ENCODE data around the gene FAR1.

Gene FAR1

DNA sequence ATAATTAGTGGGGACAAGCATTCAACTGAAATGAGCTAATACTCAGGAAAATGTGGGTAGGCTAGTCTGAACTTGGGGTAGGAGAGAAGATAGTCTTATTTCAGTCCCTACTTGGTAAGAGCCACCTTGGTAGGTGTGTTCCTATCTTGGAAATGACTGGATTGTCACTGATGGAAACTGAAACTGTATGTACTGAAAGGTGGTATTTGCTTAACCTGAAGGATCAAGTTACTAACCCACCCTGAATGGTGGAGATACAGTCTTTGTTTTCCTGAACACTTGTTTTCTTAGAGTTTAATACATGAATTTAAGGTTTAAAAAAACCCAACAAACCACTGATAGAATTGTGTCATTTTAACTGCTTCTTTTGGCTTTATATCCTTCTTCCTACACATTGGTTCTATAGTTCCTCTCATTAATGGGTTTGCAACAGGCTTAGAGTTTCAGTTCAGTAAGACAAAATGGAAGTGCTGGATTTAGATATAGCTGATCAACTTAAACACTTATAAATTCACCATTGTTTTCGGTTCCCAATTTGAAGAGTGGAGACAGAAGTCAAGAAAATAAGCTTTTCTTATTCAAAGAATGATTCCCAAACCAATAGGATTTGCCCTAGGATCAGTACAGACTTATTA is 4.2 kb downstream of the FAR1 start:
- DNase-seq = peak; percentile 46

DNA sequence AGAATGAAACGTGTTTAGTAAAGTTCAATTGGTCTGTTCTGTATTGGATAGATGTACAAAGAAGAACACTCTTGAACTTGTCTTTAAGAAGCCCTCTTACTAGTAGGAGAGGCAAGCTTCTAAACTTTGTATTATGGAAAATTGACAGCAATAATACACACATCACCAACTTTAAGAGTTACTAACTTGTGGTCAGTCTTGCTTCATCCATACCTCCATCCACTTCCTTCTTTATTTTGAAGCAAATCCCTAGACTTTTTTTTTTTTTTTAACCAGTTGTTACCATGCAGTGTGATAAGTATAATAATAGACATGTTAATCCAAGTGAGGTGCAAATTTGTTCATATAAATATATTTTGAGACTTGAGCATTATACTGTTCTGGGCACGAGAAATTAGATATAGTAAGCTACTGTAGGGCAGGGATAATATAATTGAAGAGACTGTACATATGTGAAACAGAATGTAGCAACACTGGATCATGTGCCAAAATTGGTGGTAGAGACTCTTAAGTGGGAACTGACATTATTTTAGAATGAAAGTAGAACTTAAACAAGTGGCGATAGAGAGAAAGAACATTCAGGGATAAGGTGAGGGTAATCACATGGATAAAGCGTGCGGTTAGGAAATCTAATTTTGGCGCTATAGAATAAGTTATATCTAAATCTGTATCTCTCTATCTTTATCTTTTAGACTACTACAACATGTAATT is 6.5 kb downstream of the FAR1 start:
- no peak for DNase-seq

DNA sequence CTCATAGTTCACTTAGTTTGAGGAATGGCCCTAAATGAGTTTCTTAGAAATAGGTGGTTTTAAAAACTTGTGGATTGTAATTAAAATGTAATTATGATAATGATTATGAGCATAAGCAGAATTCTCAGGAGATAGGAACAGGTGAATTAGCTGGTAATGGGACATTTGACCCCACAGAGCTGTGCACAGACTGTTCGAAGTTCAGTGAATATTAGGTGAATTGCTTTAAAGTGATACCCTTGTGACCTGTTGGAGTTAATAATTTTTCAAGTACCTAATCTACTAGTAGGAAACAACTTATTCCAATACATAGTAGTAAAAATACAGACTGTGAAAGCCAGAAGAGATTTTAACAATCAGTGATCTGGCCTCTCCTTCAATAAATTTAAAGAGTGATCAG is 8.1 kb downstream of the FAR1 start:
- DNase-seq = no peak

DNA sequence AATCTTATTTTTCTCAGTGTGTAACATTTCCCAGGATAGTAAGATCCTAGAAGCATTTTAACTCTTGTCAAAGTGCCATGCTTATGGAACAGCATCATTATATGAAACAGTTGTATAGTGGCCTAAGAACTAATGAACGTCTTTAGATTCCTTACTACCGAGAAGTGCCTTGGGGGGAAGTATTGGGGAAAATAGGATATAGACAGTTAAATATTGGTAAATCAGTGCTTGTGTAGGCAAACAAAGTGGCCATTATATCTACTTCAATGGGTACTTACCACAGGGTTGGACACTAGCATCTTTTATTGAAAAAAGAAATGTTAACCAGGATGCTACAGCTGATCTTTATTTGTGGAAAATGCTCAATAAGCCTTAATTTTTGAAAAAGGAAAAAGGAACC is 11.3 kb downstream of the FAR1 start:
- DNase-seq = no peak

DNA sequence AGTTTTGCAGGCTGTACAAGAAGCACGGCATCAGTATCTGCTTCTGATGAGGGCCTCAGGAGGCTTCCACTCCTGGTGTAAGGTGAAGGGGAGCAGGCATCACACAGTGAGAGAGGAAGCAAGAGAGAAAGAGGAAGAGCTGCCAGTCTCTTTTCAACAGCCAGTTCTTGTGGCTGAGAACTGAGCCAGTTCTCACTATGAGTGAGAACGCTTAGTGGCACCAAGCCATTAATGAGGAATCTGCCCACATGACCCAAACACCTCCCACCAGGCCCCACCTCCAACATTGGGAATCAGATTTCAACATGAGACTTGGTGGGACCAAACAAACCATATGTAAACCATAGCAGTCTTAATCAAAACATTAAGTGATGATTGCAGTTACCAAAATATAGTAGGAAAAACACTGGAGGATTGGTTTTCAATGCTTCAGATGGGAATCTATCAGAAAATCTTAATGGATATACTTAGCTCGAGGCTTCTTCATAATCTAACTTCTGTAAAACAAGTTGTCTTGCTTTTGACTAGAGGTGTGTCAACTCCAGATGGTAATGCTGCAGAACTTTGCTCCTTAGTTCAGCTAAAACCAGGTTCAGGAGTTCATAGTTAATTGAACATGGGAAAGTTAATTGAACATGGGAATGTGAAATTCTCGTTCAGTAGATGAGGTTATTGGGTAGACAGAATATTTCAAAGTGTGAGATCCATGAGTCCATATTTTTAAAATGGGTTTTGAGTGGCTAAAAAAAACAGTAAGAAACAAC is 12.2 kb downstream of the FAR1 start:
- no peak for DNase-seq

DNA sequence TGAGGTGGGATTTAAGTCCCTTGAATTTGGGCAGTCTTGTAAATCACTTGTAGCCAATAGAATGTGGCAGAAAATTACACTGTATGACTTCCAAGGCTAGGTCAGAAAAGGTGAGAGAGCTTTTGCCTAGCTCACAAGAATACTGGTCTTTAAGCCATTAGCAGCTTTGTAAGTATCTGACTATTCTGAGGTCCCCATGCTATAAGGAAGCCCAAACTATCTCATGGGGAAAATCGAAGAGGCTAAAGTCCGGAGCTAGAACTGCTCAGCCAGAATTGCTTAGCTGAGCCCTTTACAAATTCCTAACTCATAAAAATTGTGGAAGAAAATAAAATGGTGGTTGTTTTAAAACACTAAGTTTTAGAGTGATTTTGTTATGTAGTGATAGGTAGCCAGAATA is 13.0 kb downstream of the FAR1 start:
- no peak for DNase-seq

DNA sequence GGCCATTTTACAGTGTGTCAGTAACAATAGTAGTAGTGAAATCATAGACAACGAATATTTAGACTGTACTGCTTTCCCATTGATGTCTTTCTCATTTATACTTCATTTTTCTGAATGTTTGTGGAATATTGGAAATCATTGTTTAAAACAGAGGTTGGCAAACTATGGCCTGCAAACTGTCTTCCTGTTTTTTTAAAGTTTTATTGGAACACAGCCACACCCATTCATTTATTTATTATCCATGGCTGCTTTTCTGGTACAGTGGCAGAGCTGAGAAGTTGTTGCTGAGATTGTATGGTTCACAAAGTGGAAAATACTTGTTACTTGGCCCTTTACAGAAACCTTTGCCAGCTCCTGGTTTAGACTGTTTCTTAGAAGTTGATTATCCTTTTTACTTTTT is 13.7 kb downstream of the FAR1 start:
- no peak for DNase-seq

DNA sequence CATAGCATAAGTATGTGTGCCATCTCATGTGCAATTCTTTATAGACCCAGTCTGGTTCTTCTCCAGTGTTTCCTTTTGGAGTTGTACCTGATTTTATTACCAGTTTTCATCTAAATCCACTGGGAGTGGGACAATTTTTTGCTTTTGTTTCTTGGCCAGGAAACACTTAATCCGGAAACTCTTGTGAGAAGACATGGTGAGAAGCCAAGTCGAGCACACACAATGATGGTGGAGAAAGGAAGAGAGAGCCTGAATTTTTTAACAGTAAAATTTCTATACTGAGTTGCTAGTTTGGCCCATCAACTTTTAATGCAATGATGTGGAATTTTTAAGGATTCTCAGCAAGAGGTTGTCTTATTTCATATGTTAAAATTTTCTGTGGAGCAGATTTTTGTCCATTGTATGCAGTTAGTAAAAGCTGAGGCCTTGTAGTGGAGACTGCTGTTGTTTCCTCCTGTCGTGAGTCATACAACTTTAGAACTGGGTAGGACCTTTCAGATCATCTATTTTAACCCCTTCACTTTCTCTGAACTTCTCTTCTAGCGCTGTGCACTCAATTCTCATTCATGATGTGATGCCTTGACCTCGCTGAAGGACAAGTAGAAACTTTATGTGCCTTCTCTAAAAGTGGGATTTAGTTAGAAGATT is 17.1 kb downstream of the FAR1 start:
- no peak for DNase-seq

DNA sequence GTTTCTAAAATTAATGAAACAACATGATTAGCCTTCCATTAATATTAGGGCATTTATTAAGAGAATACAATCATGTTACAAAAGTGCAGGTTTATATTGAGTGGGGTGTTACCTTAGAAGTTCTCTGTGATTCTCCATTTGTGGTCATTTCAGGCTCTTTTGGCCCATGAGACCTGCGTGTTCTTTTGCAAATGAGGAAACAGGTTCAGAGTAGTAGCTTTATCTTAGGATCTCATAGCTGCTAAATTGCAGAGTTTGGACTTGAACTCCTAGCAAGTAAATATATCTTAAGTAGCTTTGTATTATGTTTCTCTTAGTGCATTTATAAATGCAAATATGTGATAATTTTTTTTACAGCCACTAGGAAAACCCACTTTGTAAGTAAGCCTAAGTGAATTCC is 18.3 kb downstream of the FAR1 start:
- DNase-seq = no peak

DNA sequence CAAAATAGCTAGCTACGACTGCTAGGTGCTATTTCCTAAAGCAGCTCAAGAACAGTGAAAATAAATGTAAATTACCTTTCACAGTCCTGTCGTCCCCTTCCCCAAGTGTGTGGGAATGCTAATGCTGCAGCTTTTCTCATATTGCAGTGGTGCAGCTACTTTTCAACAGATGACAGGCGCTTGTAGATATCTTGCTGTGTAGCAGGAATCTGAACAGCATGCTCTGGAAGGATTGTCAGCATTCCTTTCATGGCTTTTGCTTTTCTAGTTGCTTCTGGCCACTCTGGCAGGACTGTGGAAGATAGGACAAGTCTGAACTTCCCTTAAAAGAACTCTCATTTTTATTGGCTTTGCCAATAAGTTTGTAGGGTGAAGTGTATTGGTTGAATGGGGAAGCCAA is 18.8 kb downstream of the FAR1 start:
- no peak for DNase-seq

DNA sequence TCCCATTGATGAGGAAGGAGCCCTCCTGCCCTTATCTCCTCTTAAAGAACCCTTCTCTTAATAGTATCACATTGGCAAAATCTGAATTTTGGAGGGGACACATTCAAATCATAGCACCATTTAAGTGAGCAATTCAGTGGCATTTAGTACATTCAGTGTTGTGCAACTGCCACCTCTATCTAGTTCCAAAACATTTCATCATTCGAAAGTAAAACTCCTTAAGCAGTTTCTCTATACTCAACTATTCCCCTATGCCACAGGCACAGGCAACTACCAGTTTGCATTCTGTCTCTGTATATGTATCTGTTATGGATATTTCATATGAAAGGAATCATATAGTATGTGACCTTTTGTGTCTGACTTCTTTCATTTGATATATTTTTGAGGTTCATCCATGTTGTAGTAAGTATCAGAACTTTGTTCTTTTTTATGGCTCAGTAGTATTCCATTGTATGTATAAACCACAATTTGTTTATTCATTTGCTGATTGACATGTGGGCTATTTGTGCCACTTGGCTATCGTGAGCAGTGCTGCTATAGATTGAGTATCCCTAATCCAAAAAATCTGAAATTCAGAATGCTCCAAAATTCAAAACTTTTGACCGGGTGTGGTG is 22.9 kb downstream of the FAR1 start:
- DNase-seq = no peak

DNA sequence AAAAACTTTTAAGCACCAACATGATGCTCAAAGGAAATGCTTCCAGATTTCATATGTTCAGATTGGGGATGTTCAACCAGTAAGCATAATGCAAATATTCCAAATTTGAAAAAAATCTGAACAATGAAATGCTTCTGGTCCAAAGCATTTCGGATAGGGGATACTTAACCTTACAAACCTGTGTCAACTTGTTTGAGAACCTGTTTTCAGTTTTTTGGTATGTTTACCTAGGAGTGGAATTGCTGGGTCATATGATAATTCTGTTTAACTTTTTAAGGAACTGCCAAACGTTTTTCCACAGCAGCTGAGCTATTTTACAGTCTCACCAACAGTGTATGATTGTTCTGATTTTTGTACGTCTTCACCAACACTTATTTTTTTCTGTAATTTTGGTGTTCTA is 23.7 kb downstream of the FAR1 start:
- DNase-seq = no peak

DNA sequence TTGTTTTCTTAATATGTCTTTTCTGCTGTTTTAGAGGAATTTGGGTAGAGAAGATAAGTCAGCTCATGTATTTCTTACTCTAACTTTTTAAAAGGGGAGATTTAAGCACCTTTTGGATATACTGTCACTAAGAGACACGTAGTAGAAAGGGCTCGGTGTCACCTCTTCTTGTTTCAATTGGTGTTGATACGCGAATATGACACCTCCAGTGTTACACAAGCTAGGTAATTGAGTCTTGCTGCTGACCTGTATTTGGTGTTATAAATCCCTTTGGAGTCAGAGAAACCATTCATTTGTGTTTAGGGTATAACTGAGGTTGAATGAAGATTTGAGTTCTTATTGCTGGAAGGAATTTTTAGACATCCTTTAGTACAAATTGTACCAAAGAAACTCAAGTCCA is 25.6 kb downstream of the FAR1 start:
- peak; percentile 31 for DNase-seq

DNA sequence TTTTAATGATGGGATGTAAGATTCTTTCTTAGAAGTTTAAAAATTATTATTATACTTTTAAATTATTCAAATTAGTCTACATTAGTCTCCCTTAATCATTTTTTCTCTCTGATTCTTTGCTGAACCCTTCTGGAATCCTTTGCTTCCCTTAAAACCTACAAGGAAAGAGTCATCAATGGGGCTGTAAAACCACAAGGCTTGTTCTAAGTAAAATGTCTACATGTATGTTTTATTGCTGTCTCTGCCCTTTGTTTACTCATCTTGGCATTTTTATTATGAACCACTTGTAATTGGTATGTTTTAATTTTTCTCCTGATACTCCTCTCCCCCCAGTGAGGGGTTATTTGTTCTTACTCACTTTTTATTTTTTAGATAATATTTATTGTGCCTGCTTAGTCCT is 27.4 kb downstream of the FAR1 start:
- no peak for DNase-seq

DNA sequence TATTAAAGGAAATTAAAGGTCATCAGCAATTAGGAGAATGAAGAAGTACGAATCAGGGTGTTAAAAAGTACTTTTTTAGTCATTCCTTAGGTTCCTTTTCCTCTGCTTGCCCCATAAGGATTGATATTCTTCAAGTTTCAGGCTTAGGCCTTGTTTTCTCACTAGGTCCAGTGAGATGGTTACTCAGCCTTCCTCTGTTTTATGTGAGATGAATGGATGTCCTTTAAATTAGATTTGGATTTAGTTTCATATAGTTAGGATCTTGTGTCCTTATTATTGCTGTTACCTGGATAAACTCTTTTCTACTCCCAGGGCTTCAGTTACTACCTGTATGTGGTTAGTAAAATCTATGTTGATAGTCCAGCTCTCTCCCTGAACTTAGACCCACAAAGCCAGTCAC is 29.2 kb downstream of the FAR1 start:
- DNase-seq = no peak

DNA sequence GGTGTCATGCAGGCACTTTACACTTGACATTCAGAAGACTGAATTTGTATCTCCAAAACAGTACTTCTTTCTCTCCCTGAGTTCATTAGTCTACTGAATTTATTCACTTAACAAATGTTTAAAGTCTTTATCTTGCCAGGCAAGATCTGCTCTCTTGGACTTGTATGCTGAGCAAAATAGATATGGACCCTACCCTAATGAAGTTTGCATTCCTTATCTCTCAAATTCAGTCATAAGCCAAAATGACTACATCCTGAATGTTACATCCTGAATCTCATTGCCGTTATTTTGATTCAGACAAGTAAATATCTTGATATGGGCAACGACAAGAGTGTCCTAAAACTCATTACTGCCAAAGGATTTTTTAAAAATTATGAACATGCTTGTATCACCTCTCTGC is 29.7 kb downstream of the FAR1 start:
- no peak for DNase-seq

DNA sequence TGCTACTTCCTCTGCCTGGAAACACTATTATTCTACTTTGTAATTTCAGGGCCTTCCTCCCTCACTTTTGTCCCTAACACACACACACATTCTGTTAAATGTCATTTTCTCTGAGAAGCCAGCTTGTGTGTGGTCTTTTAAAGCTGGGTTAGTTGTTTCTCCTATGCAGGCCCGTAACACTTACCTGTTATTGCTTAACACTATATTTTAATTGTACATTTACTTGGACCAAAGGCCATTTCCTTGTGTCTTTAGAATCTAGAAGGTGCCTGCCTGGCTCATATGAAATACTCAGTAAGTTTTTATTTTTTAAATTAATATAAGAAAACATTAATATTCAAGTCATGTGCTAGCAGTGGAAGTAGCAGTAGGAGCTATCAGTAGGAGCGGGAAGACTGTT is 30.6 kb downstream of the FAR1 start:
- no peak for DNase-seq

DNA sequence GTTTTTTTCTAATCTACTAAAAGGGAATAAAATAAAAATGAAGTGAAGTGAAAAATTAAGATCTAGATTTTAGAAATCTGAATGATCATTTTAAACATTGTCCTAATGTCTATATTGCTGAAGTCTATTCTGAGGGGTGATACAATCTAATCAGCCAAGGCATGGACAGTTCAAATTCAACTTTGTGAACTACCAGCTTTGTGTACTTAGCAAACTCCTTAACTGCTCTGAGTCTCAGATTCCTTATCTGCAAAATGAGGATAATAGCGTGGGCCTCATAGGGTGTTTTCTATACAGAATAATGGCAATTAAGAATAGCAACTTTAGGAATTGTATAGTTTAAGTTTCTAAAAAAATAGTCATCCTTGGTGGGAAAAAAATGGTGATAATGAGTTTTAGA is 31.4 kb downstream of the FAR1 start:
- DNase-seq = no peak

DNA sequence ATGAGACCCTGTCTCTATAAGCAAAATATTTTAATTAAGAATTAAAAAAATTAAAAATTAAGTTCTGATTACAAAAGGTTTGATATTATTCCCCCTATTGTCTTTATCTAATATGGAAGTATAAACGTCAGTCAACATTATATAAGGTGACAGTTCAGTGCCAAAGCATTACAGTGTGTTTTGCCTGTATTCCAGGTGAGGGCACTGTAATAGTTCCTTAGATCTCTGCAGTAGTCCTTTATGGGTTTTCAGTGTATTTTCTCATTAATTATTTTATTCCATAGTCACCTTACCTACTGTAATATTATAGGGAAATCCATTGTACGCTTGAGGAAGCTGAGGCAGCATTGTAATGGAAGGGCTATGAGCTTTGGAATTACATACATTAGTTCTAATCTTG is 33.0 kb downstream of the FAR1 start:
- no peak for DNase-seq

DNA sequence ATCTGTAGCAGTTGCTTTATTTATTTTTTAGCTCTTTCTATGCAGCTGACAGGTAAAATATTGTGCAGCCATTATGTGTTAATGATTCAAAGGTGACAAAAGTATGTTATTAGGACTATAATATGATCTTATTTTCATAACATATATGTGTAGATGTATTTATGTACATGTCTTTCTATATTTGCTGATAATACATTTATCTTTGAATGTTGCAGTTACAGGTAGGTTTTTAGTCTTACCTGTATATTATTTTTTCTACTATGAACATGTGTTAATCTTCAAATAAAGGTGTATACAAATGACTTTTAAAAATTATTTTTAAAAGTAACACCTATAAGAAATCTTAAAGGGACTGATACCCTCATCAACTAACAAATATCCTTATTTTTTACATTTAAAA is 33.6 kb downstream of the FAR1 start:
- no peak for DNase-seq

DNA sequence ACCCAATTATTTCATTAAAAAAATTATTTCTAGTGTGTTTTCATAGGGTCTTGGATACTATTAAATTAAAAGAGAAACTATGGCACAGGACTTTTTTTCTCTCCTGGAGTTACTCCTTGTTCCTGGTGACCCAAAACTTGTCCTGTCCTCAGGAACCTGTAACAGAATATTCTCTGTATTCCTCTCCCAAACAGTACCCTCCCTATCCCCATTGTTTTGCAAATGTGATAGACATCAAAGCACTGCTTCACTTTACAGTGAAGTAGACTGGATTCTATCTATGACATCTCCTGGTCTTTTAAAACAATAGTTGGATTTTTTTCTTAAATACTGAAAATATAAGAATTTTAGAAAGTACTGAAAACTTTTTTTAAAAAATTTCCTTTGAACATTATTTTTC is 37.2 kb downstream of the FAR1 start:
- no peak for DNase-seq

DNA sequence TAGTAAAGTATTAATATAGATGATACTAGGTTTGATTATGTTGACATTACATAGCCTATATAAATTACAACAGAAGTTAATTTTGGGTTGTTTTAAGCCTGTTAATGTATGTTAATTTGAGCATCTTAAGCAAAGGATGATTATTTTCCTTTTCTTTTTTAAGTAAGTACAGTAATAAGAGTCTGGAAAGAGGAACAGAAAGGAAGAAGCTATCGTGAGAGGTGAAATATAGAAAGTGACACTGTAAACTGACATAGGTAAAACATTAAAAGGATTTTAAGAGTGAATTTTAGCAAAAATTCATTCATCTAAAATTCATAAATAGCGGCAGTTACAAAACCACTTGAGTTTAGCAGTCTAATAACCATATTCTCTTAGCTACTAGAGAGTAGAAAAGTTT is 45.5 kb downstream of the FAR1 start:
- no peak for DNase-seq

DNA sequence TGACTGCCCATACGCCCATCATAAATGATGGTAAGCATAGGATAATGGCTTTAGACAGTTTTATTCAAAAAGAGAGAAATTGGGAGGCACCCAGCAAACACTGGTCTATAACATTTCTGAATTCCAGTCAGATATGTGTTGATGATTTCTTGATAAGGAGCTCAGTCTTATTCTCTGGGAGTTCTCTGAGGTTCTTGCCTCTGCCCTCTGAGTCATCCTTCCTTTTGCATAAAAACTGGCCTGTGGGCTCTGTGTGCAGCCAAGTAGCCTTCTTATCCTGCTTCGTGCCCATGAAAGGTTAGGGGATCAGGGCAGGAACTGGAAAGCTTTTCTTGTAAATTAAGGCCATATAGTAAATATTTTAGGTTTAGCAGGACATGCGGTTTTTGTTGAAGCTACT is 48.9 kb downstream of the FAR1 start:
- no peak for DNase-seq

DNA sequence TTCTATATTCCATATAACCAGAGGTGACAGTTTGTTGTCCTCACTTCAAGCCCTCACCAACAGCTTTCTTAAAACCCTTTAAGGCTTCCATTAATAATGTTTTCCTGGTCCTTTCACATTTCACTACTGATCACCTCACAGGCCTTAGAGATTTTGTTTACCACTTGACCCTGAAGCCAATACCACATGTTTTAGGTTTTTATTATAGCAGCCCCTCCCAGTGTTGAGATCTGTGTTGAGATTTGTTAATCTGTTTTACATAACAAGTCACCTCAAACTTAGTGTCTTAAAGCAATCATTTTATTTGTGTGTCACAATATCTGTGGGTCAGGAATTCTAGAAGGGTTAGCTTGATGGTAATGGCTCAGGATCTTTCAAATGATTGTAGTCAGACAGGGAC is 49.9 kb downstream of the FAR1 start:
- no peak for DNase-seq
